GM19238 (cell line): ENCODE data around the gene CSNK1G1.

Experiments
- DNase-seq: peaks from one replicate; pipeline ENCODE4 v3.0.0; 2011; ENCODE audit warnings: low spot score; ENCODE audit not compliant: insufficient read length

The CSNK1G1 gene

GRCh38 chr15:64205202-64205601 lies 150.8 kb downstream of the CSNK1G1 start:
- DNase-seq = no peak

GRCh38 chr15:64197425-64197824 lies 158.5 kb downstream of the CSNK1G1 start:
- no peak for DNase-seq

- no peak for DNase-seq
Measured at GRCh38 chr15:64193971-64194370, 162.0 kb downstream of the CSNK1G1 start.

- no peak for DNase-seq
Measured at GRCh38 chr15:64191971-64192830, 163.8 kb downstream of the CSNK1G1 start.

GRCh38 chr15:64187396-64188191 lies 168.4 kb downstream of the CSNK1G1 start:
- DNase-seq = no peak

GRCh38 chr15:64185146-64185911 lies 170.6 kb downstream of the CSNK1G1 start:
- DNase-seq = no peak

GRCh38 chr15:64182859-64183370 lies 173.1 kb downstream of the CSNK1G1 start:
- no peak for DNase-seq

- DNase-seq = peak; percentile 58
Measured at GRCh38 chr15:64180235-64180824, 175.6 kb downstream of the CSNK1G1 start.

GRCh38 chr15:64166102-64166890 lies 189.7 kb downstream of the CSNK1G1 start:
- DNase-seq = no peak

- no peak for DNase-seq
Measured at GRCh38 chr15:64164436-64164835, 191.5 kb downstream of the CSNK1G1 start.

GRCh38 chr15:64163659-64164362 lies 192.2 kb downstream of the CSNK1G1 start:
- DNase-seq = no peak

GRCh38 chr15:64162869-64163658 lies 192.9 kb downstream of the CSNK1G1 start, which contains the start of gene PPIB:
Gene PPIB (minus strand): TSS chr15:64163022. CDS start chr15:64162986, 36 bp downstream.
- peak; percentile 95 for DNase-seq

- no peak for DNase-seq
Measured at GRCh38 chr15:64162478-64162868, 193.5 kb downstream of the CSNK1G1 start.

- DNase-seq = no peak
Measured at GRCh38 chr15:64161688-64162477, 194.1 kb downstream of the CSNK1G1 start.

GRCh38 chr15:64158363-64159134 lies 197.4 kb downstream of the CSNK1G1 start:
- DNase-seq = no peak

GRCh38 chr15:64157599-64158125 lies 198.3 kb downstream of the CSNK1G1 start:
- no peak for DNase-seq
